Skeletal muscle tissue (tissue), 4 donors: ENCODE results near the gene POLA1. TPM values are rescaled to one million over a fixed set of nuclear protein-coding genes. Genes with fewer than 3 reads are reported as not detected.
A peak's percentile ranks its signal among the peaks of the same experiment; 100 is the strongest.

Experiments
- H3K27ac ChIP-seq: one replicate; pipeline ENCODE4 v1.7.0; 2013; ENCODE audit warnings: mild to moderate bottlenecking, low read depth, low read length, inconsistent platforms
- H3K27me3 ChIP-seq, 3 donors: one replicate each; pipeline ENCODE4 v1.7.0; 2013; ENCODE audit warnings: low read length in 3 of 3; ENCODE audit not compliant: control insufficient read depth in 3 of 3, insufficient read depth in 3 of 3
- H3K36me3 ChIP-seq, 3 donors: one replicate each; pipeline ENCODE4 v1.7.0; 2013; ENCODE audit warnings: low read length in 3 of 3; ENCODE audit not compliant: control insufficient read depth in 3 of 3, insufficient read depth in 3 of 3
- H3K4me1 ChIP-seq, 3 donors: one replicate each; pipeline ENCODE4 v1.7.0; 2013; ENCODE audit warnings: low read length in 3 of 3, mild to moderate bottlenecking in 3 of 3; ENCODE audit not compliant: control insufficient read depth in 3 of 3, insufficient read depth in 3 of 3
- H3K4me3 ChIP-seq, 3 donors: one replicate each; pipeline ENCODE4 v1.7.0; 2013; ENCODE audit warnings: low read length in 3 of 3
- H3K9ac ChIP-seq, 3 donors: one replicate each; pipeline ENCODE4 v1.7.0; 2013; ENCODE audit warnings: low read length in 3 of 3, mild to moderate bottlenecking in 3 of 3, moderate library complexity in 2 of 3, low read depth in 1 of 3
- H3K9me3 ChIP-seq, 3 donors: one replicate each; pipeline ENCODE4 v1.7.0; 2013; ENCODE audit warnings: low read length in 3 of 3; ENCODE audit not compliant: control insufficient read depth in 3 of 3
- total RNA-seq: library from RNA; depleted of rRNA; stranded (reverse); fragments of >200 nt; gene quantifications from one replicate; pipeline ENCODE4 v1.2.3, GENCODE V29; 2014
- donor health status: Osteomylitis.

The POLA1 gene
- total RNA-seq, 1 donor from 2014 or later, result 63.2 TPM

GRCh38 chrX:25002661-25003020 lies 308.9 kb downstream of the POLA1 start:
- no peak overlapping the region for H3K27ac ChIP-seq
- no peaks in the 10 kb centered on the region for H3K36me3 ChIP-seq
- no peak overlapping the region for H3K9ac ChIP-seq
- peaks cover 0 to 11% (median 3%) of the 10 kb centered on the region in 3 donors for H3K4me1 ChIP-seq
- no peaks in the 10 kb centered on the region for H3K9me3 ChIP-seq
- no peak overlapping the region for H3K4me3 ChIP-seq
- H3K27me3 ChIP-seq, result peaks cover 0 to 12% (median 5%) of the 10 kb centered on the region in 3 donors

GRCh38 chrX:25003066-25003849 lies 309.5 kb downstream of the POLA1 start:
- H3K4me1 ChIP-seq, result peaks cover 0 to 11% (median 3%) of the 10 kb centered on the region in 3 donors
- H3K27ac ChIP-seq, result no peak overlapping the region
- H3K9ac ChIP-seq, result no peak overlapping the region
- no peaks in the 10 kb centered on the region for H3K36me3 ChIP-seq
- H3K9me3 ChIP-seq, result no peaks in the 10 kb centered on the region
- H3K27me3 ChIP-seq, result peaks cover 0 to 16% (median 8%) of the 10 kb centered on the region in 3 donors
- no peak overlapping the region for H3K4me3 ChIP-seq

GRCh38 chrX:25004040-25004439 lies 310.3 kb downstream of the POLA1 start:
- Histone ChIP-seq H3K36me3 (no peaks in the 10 kb centered on the region), H3K4me3 (no peak overlapping the region), H3K9ac (no peak overlapping the region), H3K27ac (no peak overlapping the region), H3K27me3 (peaks cover 0 to 20% (median 8%) of the 10 kb centered on the region in 3 donors), H3K4me1 (peaks cover 0 to 13% (median 3%) of the 10 kb centered on the region in 3 donors), H3K9me3 (no peaks in the 10 kb centered on the region)

- peaks cover 0 to under 1% (median 0%) of the 10 kb centered on the region in 3 donors for H3K36me3 ChIP-seq
- H3K27me3 ChIP-seq, result peaks cover 0 to 25% (median 11%) of the 10 kb centered on the region in 3 donors
- no peaks in the 10 kb centered on the region for H3K9me3 ChIP-seq
- H3K27ac ChIP-seq, result no peak overlapping the region
- no peak overlapping the region for H3K9ac ChIP-seq
- peaks cover 0 to 13% (median 6%) of the 10 kb centered on the region in 3 donors for H3K4me1 ChIP-seq
- no peak overlapping the region for H3K4me3 ChIP-seq
Observed at GRCh38 chrX:25004485-25005032, 310.8 kb downstream of the POLA1 start.

GRCh38 chrX:25005034-25005381 lies 311.3 kb downstream of the POLA1 start:
- Histone ChIP-seq H3K4me3 (no peak overlapping the region), H3K36me3 (peaks cover 0 to 2% (median 0%) of the 10 kb centered on the region in 3 donors), H3K4me1 (peaks cover 0 to 13% (median 8%) of the 10 kb centered on the region in 3 donors), H3K9me3 (no peaks in the 10 kb centered on the region), H3K9ac (no peak overlapping the region), H3K27me3 (peaks cover 0 to 28% (median 14%) of the 10 kb centered on the region in 3 donors), H3K27ac (no peak overlapping the region)

GRCh38 chrX:25005382-25006185 lies 311.9 kb downstream of the POLA1 start:
- Histone ChIP-seq H3K27ac (no peak overlapping the region), H3K9ac (peak overlapping the region in 1 of 3 donors; percentile 50), H3K4me1 (peaks cover 1 to 18% (median 14%) of the 10 kb centered on the region in 3 donors), H3K36me3 (peaks cover 0 to 2% (median 0%) of the 10 kb centered on the region in 3 donors), H3K27me3 (peaks cover 0 to 28% (median 14%) of the 10 kb centered on the region in 3 donors), H3K4me3 (no peak overlapping the region), H3K9me3 (no peaks in the 10 kb centered on the region)

GRCh38 chrX:25006586-25007058 lies 312.9 kb downstream of the POLA1 start:
- Histone ChIP-seq H3K36me3 (peaks cover 0 to 2% (median 0%) of the 10 kb centered on the region in 3 donors), H3K4me1 (peaks cover 5 to 21% (median 14%) of the 10 kb centered on the region in 3 donors), H3K9ac (no peak overlapping the region), H3K27ac (no peak overlapping the region), H3K9me3 (no peaks in the 10 kb centered on the region), H3K4me3 (no peak overlapping the region), H3K27me3 (peaks cover 0 to 28% (median 17%) of the 10 kb centered on the region in 3 donors)

GRCh38 chrX:25007059-25008053 lies 313.6 kb downstream of the POLA1 start:
- Histone ChIP-seq H3K9ac (no peak overlapping the region), H3K4me1 (peaks cover 5 to 21% (median 14%) of the 10 kb centered on the region in 3 donors), H3K27ac (no peak overlapping the region), H3K36me3 (peaks cover 0 to 2% (median 0%) of the 10 kb centered on the region in 3 donors), H3K4me3 (no peak overlapping the region), H3K27me3 (peaks cover 0 to 25% (median 17%) of the 10 kb centered on the region in 3 donors), H3K9me3 (no peaks in the 10 kb centered on the region)

GRCh38 chrX:25009407-25009806 lies 315.7 kb downstream of the POLA1 start:
- Histone ChIP-seq H3K36me3 (peaks cover 0 to 2% (median 0%) of the 10 kb centered on the region in 3 donors), H3K27me3 (peaks cover 0 to 25% (median 17%) of the 10 kb centered on the region in 3 donors), H3K4me3 (no peak overlapping the region), H3K27ac (no peak overlapping the region), H3K4me1 (peaks cover 7 to 19% (median 17%) of the 10 kb centered on the region in 3 donors), H3K9me3 (no peaks in the 10 kb centered on the region), H3K9ac (no peak overlapping the region)
